Muscle layer of colon (tissue), 2 donors: ENCODE data around the gene KREMEN1.

Source experiments
- H3K27ac ChIP-seq: one replicate; pipeline ENCODE4 v1.7.0; 2013; ENCODE audit warnings: low read depth, mild to moderate bottlenecking, low read length, moderate library complexity
- H3K27me3 ChIP-seq, 2 donors: one replicate each; pipeline ENCODE4 v1.7.0; 2013; ENCODE audit warnings: low read length in 2 of 2, mild to moderate bottlenecking in 2 of 2; ENCODE audit not compliant: insufficient read depth in 2 of 2, control insufficient read depth in 1 of 2
- H3K36me3 ChIP-seq: one replicate; pipeline ENCODE4 v1.7.0; 2013; ENCODE audit warnings: mild to moderate bottlenecking, low read length; ENCODE audit not compliant: insufficient read depth
- H3K4me1 ChIP-seq: one replicate; pipeline ENCODE4 v1.7.0; 2013; ENCODE audit warnings: mild to moderate bottlenecking, low read length; ENCODE audit not compliant: insufficient read depth
- H3K4me3 ChIP-seq, 2 donors: one replicate each; pipeline ENCODE4 v1.7.0; 2013; ENCODE audit warnings: low read length in 2 of 2, low read depth in 1 of 2, mild to moderate bottlenecking in 1 of 2, moderate library complexity in 1 of 2
- H3K9ac ChIP-seq: one replicate; pipeline ENCODE4 v1.7.0; 2013; ENCODE audit warnings: low read length
- H3K9me3 ChIP-seq: one replicate; pipeline ENCODE4 v1.7.0; 2013; ENCODE audit warnings: mild to moderate bottlenecking, low read length
- donor health status: abdominal sarcoma.
- donor health status: Adenocarcinoma of cecum.

Gene KREMEN1

GRCh38 chr22:29211066-29211465, 138.2 kb downstream of the KREMEN1 start:
- Histone ChIP-seq H3K36me3 (no peaks in the 10 kb centered on the region), H3K4me3 (no peak overlapping the region), H3K4me1 (peaks cover 5% of the 10 kb centered on the region), H3K9ac (no peak overlapping the region), H3K9me3 (no peaks in the 10 kb centered on the region), H3K27me3 (no peaks in the 10 kb centered on the region), H3K27ac (no peak overlapping the region)

GRCh38 chr22:29211466-29211865, 138.6 kb downstream of the KREMEN1 start:
- no peak overlapping the region for H3K4me3 ChIP-seq
- H3K4me1 ChIP-seq, result peaks cover 1% of the 10 kb centered on the region
- H3K36me3 ChIP-seq, result no peaks in the 10 kb centered on the region
- no peak overlapping the region for H3K9ac ChIP-seq
- no peak overlapping the region for H3K27ac ChIP-seq
- H3K9me3 ChIP-seq, result no peaks in the 10 kb centered on the region
- no peaks in the 10 kb centered on the region for H3K27me3 ChIP-seq

- H3K27me3 ChIP-seq, result no peaks in the 10 kb centered on the region
- no peaks in the 10 kb centered on the region for H3K36me3 ChIP-seq
- no peaks in the 10 kb centered on the region for H3K9me3 ChIP-seq
- no peak overlapping the region for H3K4me3 ChIP-seq
- no peak overlapping the region for H3K9ac ChIP-seq
- no peaks in the 10 kb centered on the region for H3K4me1 ChIP-seq
- no peak overlapping the region for H3K27ac ChIP-seq
Observed at GRCh38 chr22:29212743-29213142, 139.9 kb downstream of the KREMEN1 start.

GRCh38 chr22:29213493-29213892, 140.7 kb downstream of the KREMEN1 start:
- no peaks in the 10 kb centered on the region for H3K9me3 ChIP-seq
- no peak overlapping the region for H3K4me3 ChIP-seq
- H3K27ac ChIP-seq, result no peak overlapping the region
- H3K27me3 ChIP-seq, result no peaks in the 10 kb centered on the region
- H3K9ac ChIP-seq, result no peak overlapping the region
- H3K4me1 ChIP-seq, result no peaks in the 10 kb centered on the region
- no peaks in the 10 kb centered on the region for H3K36me3 ChIP-seq

GRCh38 chr22:29214232-29214631, 141.4 kb downstream of the KREMEN1 start:
- no peak overlapping the region for H3K4me3 ChIP-seq
- no peaks in the 10 kb centered on the region for H3K9me3 ChIP-seq
- no peaks in the 10 kb centered on the region for H3K36me3 ChIP-seq
- no peaks in the 10 kb centered on the region for H3K4me1 ChIP-seq
- no peak overlapping the region for H3K9ac ChIP-seq
- no peaks in the 10 kb centered on the region for H3K27me3 ChIP-seq
- H3K27ac ChIP-seq, result no peak overlapping the region

- Histone ChIP-seq H3K9me3 (no peaks in the 10 kb centered on the region), H3K36me3 (no peaks in the 10 kb centered on the region), H3K27ac (no peak overlapping the region), H3K9ac (no peak overlapping the region), H3K4me1 (peaks cover 2% of the 10 kb centered on the region), H3K4me3 (no peak overlapping the region), H3K27me3 (no peaks in the 10 kb centered on the region)
Observed at GRCh38 chr22:29215012-29215860, 142.4 kb downstream of the KREMEN1 start.

- Histone ChIP-seq H3K9me3 (no peaks in the 10 kb centered on the region), H3K27me3 (no peaks in the 10 kb centered on the region), H3K27ac (no peak overlapping the region), H3K4me1 (peaks cover 7% of the 10 kb centered on the region), H3K9ac (no peak overlapping the region), H3K4me3 (no peak overlapping the region), H3K36me3 (no peaks in the 10 kb centered on the region)
Observed at GRCh38 chr22:29216011-29216872, 143.4 kb downstream of the KREMEN1 start.

GRCh38 chr22:29216873-29217666, 144.2 kb downstream of the KREMEN1 start:
- Histone ChIP-seq H3K27ac (no peak overlapping the region), H3K36me3 (no peaks in the 10 kb centered on the region), H3K4me1 (peaks cover 7% of the 10 kb centered on the region), H3K9me3 (no peaks in the 10 kb centered on the region), H3K9ac (no peak overlapping the region), H3K4me3 (no peak overlapping the region), H3K27me3 (no peaks in the 10 kb centered on the region)
